Esophagus muscularis mucosa (tissue), 4 donors: Measurements from ENCODE around the gene IKZF3.
"Not testable (repeated sequence)": the region's sequence is repeated elsewhere in the genome, so short reads cannot be mapped to it uniquely, and the experiment has no call there.

ENCODE experiments used
- CTCF ChIP-seq, 3 experiments: fragments of 200-600 bp in 2 of 3; fragments of 450-650 bp in 1 of 3; sonication (generic) in 2 of 3; IDR thresholded peaks; one replicate each; pipeline ENCODE4 v1.5.1; 2017 to 2019; ENCODE audit warnings: antibody characterized with exemption in 3 of 3, mild to moderate bottlenecking in 2 of 3, moderate library complexity in 1 of 3
- EP300 ChIP-seq: sonication (generic); formaldehyde crosslinking; IDR thresholded peaks from one replicate; pipeline ENCODE4 v1.6.1; 2017; ENCODE audit warnings: antibody characterized with exemption
- POLR2AphosphoS5 ChIP-seq, 2 donors: sonication (generic); formaldehyde crosslinking; IDR thresholded peaks; one replicate each; pipeline ENCODE4 v1.6.1; 2017; ENCODE audit warnings: antibody characterized with exemption in 2 of 2

- not testable (repeated sequence) for TF ChIP-seq POLR2AphosphoS5 (IDR thresholded peaks at IDR 0.05); EP300; CTCF (IDR thresholded peaks at IDR 0.05)
Observed at GRCh38 chr17:39855911-39856649, 8.0 kb downstream of the IKZF3 start.
